ENCODE measurements around the gene JPH3. TPM values are rescaled to one million over a fixed set of nuclear protein-coding genes. Genes with fewer than 3 reads are reported as not detected.
"Not testable (repeated sequence)": the region's sequence is repeated elsewhere in the genome, so short reads cannot be mapped to it uniquely, and the experiment has no call there.

Gene JPH3
- total RNA-seq, 1 experiment from 2014 or later: 1.4 TPM

DNA sequence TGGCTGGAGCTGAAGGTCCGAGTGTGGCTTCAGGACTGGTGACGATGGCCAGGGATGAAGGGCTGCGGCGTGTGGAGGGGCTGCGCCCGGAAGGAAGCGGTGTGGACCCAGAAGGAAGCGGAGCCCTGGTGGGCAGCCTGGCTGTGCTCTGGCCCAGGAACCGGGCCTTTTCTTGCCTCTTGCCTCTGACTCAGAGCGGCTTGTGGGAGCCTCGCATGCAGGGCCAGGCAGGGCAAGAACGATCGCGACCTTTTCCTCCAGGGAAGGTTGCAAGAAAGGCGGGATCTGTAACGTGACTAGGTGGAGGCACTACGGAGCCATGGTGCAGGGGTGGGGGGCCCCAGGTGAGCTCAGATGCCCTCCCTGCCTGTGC is 78.0 kb downstream of the JPH3 start:
- no peak for TF ChIP-seq EZH2 (IDR thresholded peaks at IDR 0.05; ENCODE audit: borderline replicate concordance, low read depth, low read length, poor library complexity, severe bottlenecking)
- TF ChIP-seq, protein P1, sequence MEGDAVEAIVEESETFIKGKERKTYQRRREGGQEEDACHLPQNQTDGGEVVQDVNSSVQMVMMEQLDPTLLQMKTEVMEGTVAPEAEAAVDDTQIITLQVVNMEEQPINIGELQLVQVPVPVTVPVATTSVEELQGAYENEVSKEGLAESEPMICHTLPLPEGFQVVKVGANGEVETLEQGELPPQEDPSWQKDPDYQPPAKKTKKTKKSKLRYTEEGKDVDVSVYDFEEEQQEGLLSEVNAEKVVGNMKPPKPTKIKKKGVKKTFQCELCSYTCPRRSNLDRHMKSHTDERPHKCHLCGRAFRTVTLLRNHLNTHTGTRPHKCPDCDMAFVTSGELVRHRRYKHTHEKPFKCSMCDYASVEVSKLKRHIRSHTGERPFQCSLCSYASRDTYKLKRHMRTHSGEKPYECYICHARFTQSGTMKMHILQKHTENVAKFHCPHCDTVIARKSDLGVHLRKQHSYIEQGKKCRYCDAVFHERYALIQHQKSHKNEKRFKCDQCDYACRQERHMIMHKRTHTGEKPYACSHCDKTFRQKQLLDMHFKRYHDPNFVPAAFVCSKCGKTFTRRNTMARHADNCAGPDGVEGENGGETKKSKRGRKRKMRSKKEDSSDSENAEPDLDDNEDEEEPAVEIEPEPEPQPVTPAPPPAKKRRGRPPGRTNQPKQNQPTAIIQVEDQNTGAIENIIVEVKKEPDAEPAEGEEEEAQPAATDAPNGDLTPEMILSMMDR (conservative IDR thresholded peaks at IDR 0.05; ENCODE audit: low read depth, low read length): no peak
- intact Hi-C loops (cut with micrococcal nuclease; ENCODE audit: unreplicated experiment): no loop called here
- no peak for DNase-seq (ENCODE audit: low spot score)
- H3K4me3 ChIP-seq (ENCODE audit: low read depth, low read length, poor library complexity, severe bottlenecking): no peak overlapping the region
- no peaks in the 10 kb centered on the region for H3K36me3 ChIP-seq (ENCODE audit: insufficient read depth, low read length, poor library complexity, severe bottlenecking)
- no peaks in the 10 kb centered on the region for H3K27me3 ChIP-seq (replicated peaks; ENCODE audit: insufficient read depth, low read depth, low read length, poor library complexity)
- no TSS peak for BruUV-seq (replicated peaks)
- no peaks in the 10 kb centered on the region for H3K9me3 ChIP-seq (ENCODE audit: low read depth, low read length, poor library complexity, severe bottlenecking)
- CTCF ChIA-PET: no interaction called here
- H3K4me1 ChIP-seq (ENCODE audit: insufficient read depth, low read length, poor library complexity, severe bottlenecking): no peaks in the 10 kb centered on the region
- H3K27ac ChIP-seq (ENCODE audit: low read depth, low read length, poor library complexity, severe bottlenecking): no peak overlapping the region
- POLR2A ChIA-PET (ENCODE audit: low non-redundant PET): no interaction called here

GRCh38 chr16:87681051-87681602 is 78.8 kb downstream of the JPH3 start:
- CTCF ChIA-PET; intact Hi-C loops (cut with micrococcal nuclease; ENCODE audit: unreplicated experiment); POLR2A ChIA-PET (ENCODE audit: low non-redundant PET); H3K4me3 ChIP-seq (ENCODE audit: low read depth, low read length, poor library complexity, severe bottlenecking); H3K27me3 ChIP-seq (replicated peaks; ENCODE audit: insufficient read depth, low read depth, low read length, poor library complexity); DNase-seq (ENCODE audit: low spot score); H3K4me1 ChIP-seq (ENCODE audit: insufficient read depth, low read length, poor library complexity, severe bottlenecking); H3K27ac ChIP-seq (ENCODE audit: low read depth, low read length, poor library complexity, severe bottlenecking); H3K9me3 ChIP-seq (ENCODE audit: low read depth, low read length, poor library complexity, severe bottlenecking); BruUV-seq (replicated peaks); H3K36me3 ChIP-seq (ENCODE audit: insufficient read depth, low read length, poor library complexity, severe bottlenecking): not testable (repeated sequence)

DNA sequence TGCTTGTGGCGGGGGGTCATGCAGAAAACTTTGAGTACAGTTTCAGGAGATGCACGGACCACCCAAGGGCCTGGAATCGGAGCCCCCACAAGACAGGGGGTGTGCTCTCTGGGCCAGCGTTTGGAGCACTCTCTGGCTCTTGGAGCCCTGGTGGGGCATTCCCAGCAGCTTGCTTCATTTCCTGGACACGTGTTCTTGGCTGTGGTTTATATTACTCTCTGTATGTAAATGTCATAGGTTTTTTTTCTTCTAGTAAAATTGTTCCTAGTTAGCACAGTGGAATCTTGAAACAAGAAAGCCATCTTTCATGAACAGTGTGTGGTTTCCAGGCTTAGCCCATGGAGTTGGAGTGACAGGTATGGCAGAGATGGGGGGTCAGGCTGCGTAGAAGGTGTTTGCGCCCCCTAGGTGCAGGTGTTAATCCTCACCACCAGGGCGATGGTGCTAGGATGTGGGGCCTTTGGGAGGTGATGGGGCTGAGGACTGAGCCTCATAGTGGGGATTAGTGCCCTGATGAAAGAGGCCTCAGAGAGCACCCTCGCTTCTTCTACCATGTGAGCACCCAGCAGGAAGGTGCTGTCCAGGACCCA is 79.8 kb downstream of the JPH3 start:
- Histone ChIP-seq H3K4me3 (ENCODE audit: low read depth, low read length, poor library complexity, severe bottlenecking) (no peak overlapping the region), H3K4me1 (ENCODE audit: insufficient read depth, low read length, poor library complexity, severe bottlenecking) (no peaks in the 10 kb centered on the region), H3K27me3 (replicated peaks; ENCODE audit: insufficient read depth, low read depth, low read length, poor library complexity) (peaks cover 4% of the 10 kb centered on the region), H3K9me3 (ENCODE audit: low read depth, low read length, poor library complexity, severe bottlenecking) (no peaks in the 10 kb centered on the region), H3K27ac (ENCODE audit: low read depth, low read length, poor library complexity, severe bottlenecking) (no peak overlapping the region), H3K36me3 (ENCODE audit: insufficient read depth, low read length, poor library complexity, severe bottlenecking) (no peaks in the 10 kb centered on the region)
- peak; percentile 20 for DNase-seq (ENCODE audit: low spot score)
- BruUV-seq (replicated peaks): no TSS peak
- intact Hi-C loops (cut with micrococcal nuclease; ENCODE audit: unreplicated experiment): no loop called here
- TF ChIP-seq, protein P1 (conservative IDR thresholded peaks at IDR 0.05; ENCODE audit: low read depth, low read length): peak; percentile 35; the same call in 1 of the 2 replicates
- TF ChIP-seq EZH2 (IDR thresholded peaks at IDR 0.05; ENCODE audit: borderline replicate concordance, low read depth, low read length, poor library complexity, severe bottlenecking): no peak
- ChIA-PET POLR2A (ENCODE audit: low non-redundant PET) (no interaction called here), CTCF (no interaction called here)

- Histone ChIP-seq H3K4me1 (ENCODE audit: insufficient read depth, low read length, poor library complexity, severe bottlenecking) (no peaks in the 10 kb centered on the region), H3K36me3 (ENCODE audit: insufficient read depth, low read length, poor library complexity, severe bottlenecking) (no peaks in the 10 kb centered on the region), H3K27ac (ENCODE audit: low read depth, low read length, poor library complexity, severe bottlenecking) (no peak overlapping the region), H3K4me3 (ENCODE audit: low read depth, low read length, poor library complexity, severe bottlenecking) (no peak overlapping the region), H3K27me3 (replicated peaks; ENCODE audit: insufficient read depth, low read depth, low read length, poor library complexity) (peaks cover 4% of the 10 kb centered on the region), H3K9me3 (ENCODE audit: low read depth, low read length, poor library complexity, severe bottlenecking) (no peaks in the 10 kb centered on the region)
- intact Hi-C loops (cut with micrococcal nuclease; ENCODE audit: unreplicated experiment): no loop called here
- DNase-seq (ENCODE audit: low spot score): no peak
- ChIA-PET CTCF (no interaction called here), POLR2A (ENCODE audit: low non-redundant PET) (no interaction called here)
- no TSS peak for BruUV-seq (replicated peaks)
- TF ChIP-seq EZH2 (IDR thresholded peaks at IDR 0.05; ENCODE audit: borderline replicate concordance, low read depth, low read length, poor library complexity, severe bottlenecking): no peak
- TF ChIP-seq, protein P1 (conservative IDR thresholded peaks at IDR 0.05; ENCODE audit: low read depth, low read length): no peak
Observed at GRCh38 chr16:87682852-87683399, 80.6 kb downstream of the JPH3 start.

Measured in A673 (cell line).